ENCODE measurements around the gene TMX2. TPM values are rescaled to one million over a fixed set of nuclear protein-coding genes. Genes with fewer than 3 reads are reported as not detected.

Gene TMX2
- total and polyA plus RNA-seq, 9 of the 15 experiments (the other 6 are each of a cell fraction or from before 2014, with no cell fraction given): 176 to 433 (median 227) TPM

- peak; percentile 95 for TF ChIP-seq NEUROD1 (IDR thresholded peaks at IDR 0.05; ENCODE audit: borderline replicate concordance, low read depth, low read length, partially characterized antibody)
- no peak; the same call in 1 of the 2 replicates for TF ChIP-seq IRF1 (CRISPR knock-in tag; IDR thresholded peaks at IDR 0.05; ENCODE audit: borderline replicate concordance)
- peak; percentile 99 for TF ChIP-seq RBFOX2 (IDR thresholded peaks at IDR 0.05; ENCODE audit: low read depth, low read length)
- TF ChIP-seq ZNF431 (CRISPR knock-in tag; IDR thresholded peaks at IDR 0.05): peak; percentile 36; the same call in 1 of the 2 replicates
- TF ChIP-seq YBX1 (IDR thresholded peaks at IDR 0.05): no peak
- TF ChIP-seq SIN3B (IDR thresholded peaks at IDR 0.05; ENCODE audit: low read depth): peak; percentile 90
- TF ChIP-seq FOXK2 (conservative IDR thresholded peaks at IDR 0.05 in 1 of 2, IDR thresholded peaks at IDR 0.05 in 1 of 2; ENCODE audit: low read depth in 2 of 2): peak; percentile 94 to 98
- TF ChIP-seq XRCC5 (IDR thresholded peaks at IDR 0.05; ENCODE audit: low read depth, low read length): peak; percentile 99
- no peak for TF ChIP-seq ZNF445 (CRISPR knock-in tag; IDR thresholded peaks at IDR 0.05; ENCODE audit: low read depth)
- TF ChIP-seq ZNF695 (CRISPR knock-in tag; IDR thresholded peaks at IDR 0.05): no peak
- 0 out of 2 replicates have a peak, but pooled peaks have one; percentile 41 for TF ChIP-seq DLX4 (CRISPR knock-in tag; IDR thresholded peaks at IDR 0.05)
- no peak for TF ChIP-seq ZNF778 (CRISPR knock-in tag; IDR thresholded peaks at IDR 0.05)
- no peak for TF ChIP-seq RFX7 (CRISPR knock-in tag; IDR thresholded peaks at IDR 0.05)
- TF ChIP-seq SMAD2 (IDR thresholded peaks at IDR 0.05; ENCODE audit: low read depth, low read length): no peak
- peak; percentile 76 for TF ChIP-seq ZFP91 (CRISPR knock-in tag; IDR thresholded peaks at IDR 0.05)
- no peak for TF ChIP-seq SIRT6 (IDR thresholded peaks at IDR 0.05; ENCODE audit: low read depth, low read length)
- peak; percentile 98; the same call in 1 of the 2 replicates for TF ChIP-seq PHF8 (IDR thresholded peaks at IDR 0.05; ENCODE audit: borderline replicate concordance, low read length)
- no peak for TF ChIP-seq EWSR1 (IDR thresholded peaks at IDR 0.05; ENCODE audit: borderline replicate concordance, low read depth, partially characterized antibody)
- TF ChIP-seq HMGXB4 (CRISPR knock-in tag; IDR thresholded peaks at IDR 0.05): peak; percentile 90
- TF ChIP-seq RB1 (IDR thresholded peaks at IDR 0.05; ENCODE audit: low read depth): peak; percentile 99
- TF ChIP-seq ZNF263 (CRISPR knock-in tag; IDR thresholded peaks at IDR 0.05; ENCODE audit: borderline replicate concordance): no peak; the same call in 1 of the 2 replicates
- TF ChIP-seq CBX3 (IDR thresholded peaks at IDR 0.05; ENCODE audit: borderline replicate concordance in 1 of 2, low read length in 2 of 2): peak in 1 of 2 experiments; percentile 99; a peak in 2 of 3 replicates
- TF ChIP-seq PRMT5 (CRISPR knock-in tag; IDR thresholded peaks at IDR 0.05): no peak
Measured at GRCh38 chr11:57741132-57742086, 29.0 kb downstream of the TMX2 start, which contains the start of gene SELENOH (continued).
